ENCODE measurements around the gene MAST2. TPM values are rescaled to one million over a fixed set of nuclear protein-coding genes. Genes with fewer than 3 reads are reported as not detected.

Gene MAST2
- total RNA-seq, 1 experiment from 2014 or later, result 37.2 TPM

GRCh38 chr1:45848097-45848496, 44.7 kb downstream of the MAST2 start:
- Mint-ChIP-seq H3K27me3 (ENCODE audit: low read depth) (no peaks in the 10 kb centered on the region), H3K4me3 (no peak overlapping the region), H3K4me1 (peaks cover 19% of the 10 kb centered on the region), H3K9me3 (peaks cover 23% of the 10 kb centered on the region), H3K27ac (peak overlapping the region; percentile 1; the same call in 1 of the 2 replicates), H3K36me3 (peaks cover 19% of the 10 kb centered on the region)
- no peak for TF ChIP-seq CTCF (IDR thresholded peaks at IDR 0.05)
- no peak for TF ChIP-seq ATF6 (CRISPR knock-in tag; IDR thresholded peaks at IDR 0.05)
- TF ChIP-seq TEAD4 (CRISPR knock-in tag; IDR thresholded peaks at IDR 0.05), result no peak
- no peak for ATAC-seq
- no peak for DNase-seq (ENCODE audit: low spot score)
- ChIA-PET CTCF (no interaction called here), POLR2A (no interaction called here)

- DNase-seq (ENCODE audit: low spot score) (no peak), ATAC-seq (no peak)
- H3K27me3 Mint-ChIP-seq (ENCODE audit: low read depth), result no peaks in the 10 kb centered on the region
- H3K9me3 Mint-ChIP-seq, result peaks cover 23% of the 10 kb centered on the region
- peaks cover 19% of the 10 kb centered on the region for H3K36me3 Mint-ChIP-seq
- ChIA-PET CTCF (interaction anchor here (0.6 kb wide), 1 partner anchor 112 kb away, joined by 3 read pairs; no protein-coding TSS in a partner anchor), POLR2A (no interaction called here)
- no peak overlapping the region for H3K4me3 Mint-ChIP-seq
- TF ChIP-seq ZBTB43 (CRISPR knock-in tag; IDR thresholded peaks at IDR 0.05) (no peak), ZSCAN18 (CRISPR knock-in tag; IDR thresholded peaks at IDR 0.05) (no peak), ZNF219 (CRISPR knock-in tag; IDR thresholded peaks at IDR 0.05; ENCODE audit: borderline replicate concordance) (no peak), JAZF1 (CRISPR knock-in tag; IDR thresholded peaks at IDR 0.05) (no peak), MAX (CRISPR knock-in tag; IDR thresholded peaks at IDR 0.05) (no peak), SOX15 (CRISPR knock-in tag; IDR thresholded peaks at IDR 0.05) (no peak), PREB (CRISPR knock-in tag; IDR thresholded peaks at IDR 0.05; ENCODE audit: borderline replicate concordance) (no peak), JUN (CRISPR knock-in tag; IDR thresholded peaks at IDR 0.05) (no peak), MYBL2 (CRISPR knock-in tag; IDR thresholded peaks at IDR 0.05) (no peak), HMGXB4 (CRISPR knock-in tag; IDR thresholded peaks at IDR 0.05) (no peak), EMX1 (CRISPR knock-in tag; IDR thresholded peaks at IDR 0.05) (no peak), ZNF121 (CRISPR knock-in tag; IDR thresholded peaks at IDR 0.05) (no peak), CREM (CRISPR knock-in tag; IDR thresholded peaks at IDR 0.05) (no peak), USF1 (CRISPR knock-in tag; IDR thresholded peaks at IDR 0.05) (no peak)
- H3K27ac Mint-ChIP-seq, result 0 out of 2 replicates have a peak overlapping the region, but pooled peaks have one; percentile 1
- H3K4me1 Mint-ChIP-seq, result peaks cover 16% of the 10 kb centered on the region
Measured at GRCh38 chr1:45848714-45849113, 45.3 kb downstream of the MAST2 start.
